Breast epithelium (tissue), 4 donors: Measurements from ENCODE around the gene TRMT10A. TPM values are rescaled to one million over a fixed set of nuclear protein-coding genes. Genes with fewer than 3 reads are reported as not detected.

ENCODE experiments used
- DNase-seq, 2 donors: peaks; one replicate each; pipeline ENCODE4 v3.0.0-alpha.2; 2019; ENCODE audit warnings: low spot score in 2 of 2
- H3K27ac ChIP-seq, 2 donors: fragments of 200-600 bp; sonication (generic) in 1 of 2; one replicate each; pipeline ENCODE4 v1.5.1; 2016 to 2019; ENCODE audit warnings: mild to moderate bottlenecking in 1 of 2
- H3K27me3 ChIP-seq, 2 donors: fragments of 200-600 bp; sonication (generic) in 1 of 2; one replicate each; pipeline versions ENCODE4 v1.5.1 to v1.6.0; 2017 to 2019; ENCODE audit warnings: control low read depth in 1 of 2, mild to moderate bottlenecking in 1 of 2
- H3K36me3 ChIP-seq: fragments of 200-600 bp; one replicate; pipeline ENCODE4 v1.5.1; 2019
- H3K4me1 ChIP-seq, 2 donors: fragments of 200-600 bp; sonication (generic); one replicate each; pipeline ENCODE4 v1.5.1; 2016 to 2019; ENCODE audit warnings: control low read depth in 1 of 2
- H3K4me3 ChIP-seq, 3 donors: fragments of 200-600 bp; sonication (generic); 1 replicate in 2 of 3; 2 replicates in 1 of 3; pipeline ENCODE4 v1.5.1; 2016 to 2019; ENCODE audit warnings: mild to moderate bottlenecking in 3 of 3, moderate library complexity in 2 of 3
- H3K9me3 ChIP-seq, 2 donors: fragments of 200-600 bp; sonication (generic) in 1 of 2; one replicate each; pipeline ENCODE4 v1.5.1; 2016 to 2019; ENCODE audit warnings: control low read depth in 1 of 2
- POLR2A ChIP-seq: fragments of 450-650 bp; IDR thresholded peaks from one replicate; pipeline ENCODE4 v1.6.1; 2016; ENCODE audit warnings: antibody characterized with exemption, mild to moderate bottlenecking, moderate library complexity
- POLR2AphosphoS5 ChIP-seq, 3 donors: sonication (generic); formaldehyde crosslinking; IDR thresholded peaks; one replicate each; pipeline ENCODE4 v1.6.1; 2017; ENCODE audit warnings: antibody characterized with exemption in 3 of 3
- intact Hi-C: fragments of 100-400 bp; cut with DNase I; formaldehyde crosslinking; loops from one replicate; pipeline ENCODE4 v1.15.1; 2023; ENCODE audit warnings: low total_unique reads
- total RNA-seq, 3 donors: library from RNA; depleted of rRNA; stranded (reverse); fragments of >200 nt; gene quantifications; one replicate each; pipeline ENCODE4 v1.1.0, GENCODE V29; 2016
- TF ChIP-seq, protein P1 (sequence below), 3 donors: fragments of 450-650 bp; IDR thresholded peaks; one replicate each; pipeline ENCODE4 v1.5.1; 2016 to 2017; ENCODE audit warnings: antibody characterized with exemption in 3 of 3, mild to moderate bottlenecking in 3 of 3, moderate library complexity in 3 of 3

TRMT10A gene, protein sequence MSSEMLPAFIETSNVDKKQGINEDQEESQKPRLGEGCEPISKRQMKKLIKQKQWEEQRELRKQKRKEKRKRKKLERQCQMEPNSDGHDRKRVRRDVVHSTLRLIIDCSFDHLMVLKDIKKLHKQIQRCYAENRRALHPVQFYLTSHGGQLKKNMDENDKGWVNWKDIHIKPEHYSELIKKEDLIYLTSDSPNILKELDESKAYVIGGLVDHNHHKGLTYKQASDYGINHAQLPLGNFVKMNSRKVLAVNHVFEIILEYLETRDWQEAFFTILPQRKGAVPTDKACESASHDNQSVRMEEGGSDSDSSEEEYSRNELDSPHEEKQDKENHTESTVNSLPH
- total RNA-seq = 1 to 10 TPM; 5.2 to 7.8 (median 7.2) TPM

DNA sequence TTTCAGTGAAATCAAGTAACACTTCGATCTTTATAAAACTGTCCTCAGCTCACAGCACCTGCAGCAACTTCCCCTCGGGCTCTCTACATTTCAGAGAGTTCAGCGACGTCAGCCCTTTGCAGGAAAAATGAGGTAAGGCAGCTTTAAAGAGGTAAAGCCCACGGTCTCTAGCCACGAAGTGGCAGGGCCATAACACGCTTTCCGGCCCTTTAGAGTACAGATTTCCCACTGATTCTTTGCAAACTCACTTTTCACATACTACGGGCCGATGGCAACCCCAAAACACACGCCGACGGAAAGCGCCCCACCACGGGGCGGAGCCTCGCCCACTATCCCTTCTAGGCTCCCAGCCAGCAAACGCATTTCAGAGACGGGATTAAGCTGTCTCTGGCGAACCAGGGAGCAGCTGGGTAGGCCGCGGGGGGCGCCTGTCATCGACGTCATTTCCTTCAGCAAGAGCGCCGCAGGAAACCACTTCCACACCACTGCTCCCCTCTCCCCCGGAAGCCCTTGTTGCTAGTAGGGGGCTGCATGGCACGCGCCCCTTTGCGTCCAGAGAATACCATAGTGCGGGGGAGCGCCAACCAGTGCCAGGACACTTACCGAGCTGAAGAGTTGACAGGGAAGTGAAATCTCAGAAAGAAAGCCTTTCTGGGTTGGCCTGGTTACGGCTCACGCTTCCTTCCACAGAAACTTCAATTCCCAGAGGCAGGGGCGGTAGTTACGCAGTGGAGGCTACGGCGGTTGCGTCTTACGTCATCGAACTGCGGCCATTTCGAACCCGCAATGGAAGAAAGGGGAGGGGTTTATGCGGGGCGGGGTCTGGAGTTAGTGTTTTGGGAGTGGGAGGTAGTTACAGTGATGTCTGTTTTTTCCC is at the start of gene TRMT10A:
TSS of gene TRMT10A (minus strand) at position 730 of the 877 bp plus-strand sequence. CDS start 4,701 bp downstream, outside the sequence.
- Histone ChIP-seq H3K36me3 (no peaks in the 10 kb centered on the region), H3K9me3 (no peaks in the 10 kb centered on the region), H3K4me1 (no peaks in the 10 kb centered on the region), H3K4me3 (peak within 1 kb of the TSS; percentile 56 to 68 (median 67)), H3K27ac (peak within 1 kb of the TSS; percentile 94 to 97), H3K27me3 (no peaks in the 10 kb centered on the region)
- peak; percentile 95 to 97 for DNase-seq
- intact Hi-C loops = loop anchor here (5.0 kb wide), 1 partner anchor 384 kb away; the partner anchor contains the start of gene DNAJB14
- TF ChIP-seq POLR2AphosphoS5 (IDR thresholded peaks at IDR 0.05) (peak; percentile 85 to 94 (median 88)), POLR2A (peak; percentile 60)
- TF ChIP-seq, protein P1, sequence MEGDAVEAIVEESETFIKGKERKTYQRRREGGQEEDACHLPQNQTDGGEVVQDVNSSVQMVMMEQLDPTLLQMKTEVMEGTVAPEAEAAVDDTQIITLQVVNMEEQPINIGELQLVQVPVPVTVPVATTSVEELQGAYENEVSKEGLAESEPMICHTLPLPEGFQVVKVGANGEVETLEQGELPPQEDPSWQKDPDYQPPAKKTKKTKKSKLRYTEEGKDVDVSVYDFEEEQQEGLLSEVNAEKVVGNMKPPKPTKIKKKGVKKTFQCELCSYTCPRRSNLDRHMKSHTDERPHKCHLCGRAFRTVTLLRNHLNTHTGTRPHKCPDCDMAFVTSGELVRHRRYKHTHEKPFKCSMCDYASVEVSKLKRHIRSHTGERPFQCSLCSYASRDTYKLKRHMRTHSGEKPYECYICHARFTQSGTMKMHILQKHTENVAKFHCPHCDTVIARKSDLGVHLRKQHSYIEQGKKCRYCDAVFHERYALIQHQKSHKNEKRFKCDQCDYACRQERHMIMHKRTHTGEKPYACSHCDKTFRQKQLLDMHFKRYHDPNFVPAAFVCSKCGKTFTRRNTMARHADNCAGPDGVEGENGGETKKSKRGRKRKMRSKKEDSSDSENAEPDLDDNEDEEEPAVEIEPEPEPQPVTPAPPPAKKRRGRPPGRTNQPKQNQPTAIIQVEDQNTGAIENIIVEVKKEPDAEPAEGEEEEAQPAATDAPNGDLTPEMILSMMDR (IDR thresholded peaks at IDR 0.05) = peak in 2 of 3 donors; percentile 8

DNA sequence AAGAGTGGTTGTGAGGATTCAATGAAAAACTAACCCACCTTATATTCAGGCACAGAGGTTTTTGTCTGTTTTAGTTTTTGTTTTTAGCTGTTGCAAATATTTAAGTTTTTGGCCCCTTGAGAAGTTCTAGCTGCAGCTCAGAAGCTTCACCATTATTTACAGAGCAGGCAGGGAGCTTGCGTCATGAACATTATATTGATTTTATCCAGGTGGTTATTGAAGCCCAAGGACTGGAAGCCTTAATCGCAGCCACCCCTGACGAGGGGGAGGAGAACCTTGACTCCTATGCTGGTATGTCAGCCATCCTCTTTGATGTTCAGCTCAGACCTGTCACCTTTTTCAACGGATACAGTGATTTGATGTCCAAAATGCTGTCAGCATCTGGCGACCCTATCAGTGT is 48.9 kb upstream of the TRMT10A start:
- H3K4me1 ChIP-seq = no peaks in the 10 kb centered on the region
- TF ChIP-seq POLR2AphosphoS5 (IDR thresholded peaks at IDR 0.05) (no peak), POLR2A (no peak)
- TF ChIP-seq, protein P1 (IDR thresholded peaks at IDR 0.05) = no peak
- intact Hi-C loops = no loop called here
- DNase-seq = no peak
- no peaks in the 10 kb centered on the region for H3K27me3 ChIP-seq
- no peaks in the 10 kb centered on the region for H3K9me3 ChIP-seq
- H3K27ac ChIP-seq = no peak overlapping the region
- no peaks in the 10 kb centered on the region for H3K36me3 ChIP-seq
- no peak overlapping the region for H3K4me3 ChIP-seq

DNA sequence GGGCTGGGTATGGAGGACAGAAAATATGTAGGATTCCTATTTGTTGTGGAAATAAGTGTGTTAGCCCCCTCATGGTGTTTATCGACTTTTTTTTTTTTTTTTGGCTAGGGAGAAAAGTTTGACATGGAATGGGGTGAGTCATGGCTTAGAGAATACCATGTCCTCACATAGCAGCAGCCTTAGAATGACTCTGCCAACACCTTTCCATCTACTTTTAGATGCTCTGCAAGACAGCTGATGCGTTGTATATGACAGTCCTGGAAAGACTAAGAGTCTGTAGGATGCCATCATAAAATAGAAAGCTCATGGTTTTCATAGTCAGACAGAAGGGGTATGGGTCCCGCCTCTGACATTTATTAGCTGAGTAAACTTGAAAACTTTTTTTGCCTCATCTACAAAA is 48.4 kb upstream of the TRMT10A start:
- no peak overlapping the region for H3K4me3 ChIP-seq
- H3K27ac ChIP-seq = no peak overlapping the region
- no peaks in the 10 kb centered on the region for H3K4me1 ChIP-seq
- intact Hi-C loops = no loop called here
- no peak for DNase-seq
- no peaks in the 10 kb centered on the region for H3K36me3 ChIP-seq
- no peaks in the 10 kb centered on the region for H3K9me3 ChIP-seq
- H3K27me3 ChIP-seq = no peaks in the 10 kb centered on the region
- TF ChIP-seq POLR2A (no peak), POLR2AphosphoS5 (IDR thresholded peaks at IDR 0.05) (no peak)
- TF ChIP-seq, protein P1 (IDR thresholded peaks at IDR 0.05) = no peak

DNA sequence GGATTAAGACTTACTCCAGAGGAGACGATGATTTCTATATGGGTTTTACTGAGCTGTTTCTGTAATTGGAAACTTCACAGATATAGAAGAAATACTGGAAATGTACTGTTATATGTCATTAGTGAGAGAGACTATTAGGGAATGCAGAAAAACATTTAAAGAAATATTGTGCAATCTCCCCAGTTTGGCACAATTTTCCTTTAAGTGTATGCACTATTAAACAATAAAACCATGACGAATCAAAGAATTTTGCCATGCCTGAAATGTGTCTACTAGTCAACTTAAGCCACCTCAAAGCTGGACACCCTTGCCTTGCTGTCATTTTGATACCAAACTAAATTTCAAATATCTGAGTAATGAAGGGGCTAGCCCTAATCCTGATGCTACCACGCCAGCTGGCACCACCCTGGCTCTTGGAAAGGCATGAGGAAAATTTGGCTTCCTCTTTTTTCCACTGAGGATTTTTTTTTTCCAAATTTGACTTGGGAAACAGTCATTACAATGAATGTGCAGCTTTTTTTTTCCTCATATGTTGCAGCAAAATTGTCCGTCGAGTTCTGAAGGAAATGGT is 46.9 kb upstream of the TRMT10A start:
- TF ChIP-seq POLR2AphosphoS5 (IDR thresholded peaks at IDR 0.05) = no peak
- TF ChIP-seq, protein P1 (IDR thresholded peaks at IDR 0.05) = no peak
- no peak for TF ChIP-seq POLR2A
- H3K9me3 ChIP-seq = no peaks in the 10 kb centered on the region
- H3K27me3 ChIP-seq = no peaks in the 10 kb centered on the region
- no peak overlapping the region for H3K27ac ChIP-seq
- H3K4me1 ChIP-seq = no peaks in the 10 kb centered on the region
- H3K4me3 ChIP-seq = no peak overlapping the region
- no peak for DNase-seq
- intact Hi-C loops = no loop called here
- no peaks in the 10 kb centered on the region for H3K36me3 ChIP-seq
